OCI-LY7 (cell line): ENCODE measurements around the gene CDK14. TPM values are rescaled to one million over a fixed set of nuclear protein-coding genes. Genes with fewer than 3 reads are reported as not detected.

Source experiments
- BruUV-seq: library from RNA; stranded (reverse); fragments of 400-500 nt; replicated peaks from 2 replicates; lab custom pipeline; 2021; lab: Mats Ljungman, UMichigan
- CTCF ChIA-PET: fragments of 300-600 bp; sonication (Branson Sonifier 250); formaldehyde crosslinking; loops from one replicate; lab custom pipeline; 2022; ENCODE audit warnings: antibody characterized with exemption; ENCODE audit not compliant: unreplicated experiment; lab: Charles Lee
- POLR2A ChIA-PET: fragments of 300-600 bp; sonication (Branson Sonifier 250); formaldehyde crosslinking; loops from one replicate; lab custom pipeline; 2022; ENCODE audit warnings: antibody characterized with exemption; lab: Charles Lee
- DNase-seq: peaks from one replicate; pipeline ENCODE4 v3.0.0-alpha.2; 2015; ENCODE audit warnings: low spot score
- H2AFZ ChIP-seq: fragments of 200-600 bp; sonication (generic), shearing (Covaris generic); 2 replicates; pipeline ENCODE4 v1.6.1; 2014; ENCODE audit warnings: mild to moderate bottlenecking, antibody characterized with exemption, low read length, moderate library complexity
- H3K27ac ChIP-seq: fragments of 200-600 bp; sonication (generic); 2 replicates; pipeline ENCODE4 v1.5.1; 2014; ENCODE audit warnings: mixed run types, low read depth, mild to moderate bottlenecking, moderate library complexity, low read length, inconsistent platforms; ENCODE audit not compliant: poor library complexity, severe bottlenecking
- H3K36me3 ChIP-seq: fragments of 200-600 bp; sonication (generic); 2 replicates; pipeline ENCODE4 v1.6.1; 2014; ENCODE audit warnings: mild to moderate bottlenecking, antibody characterized with exemption, low read length, moderate library complexity, mixed read lengths; ENCODE audit not compliant: insufficient read depth
- H3K4me1 ChIP-seq: fragments of 200-600 bp; sonication (generic); 2 replicates; pipeline ENCODE4 v1.5.1; 2014; ENCODE audit warnings: mild to moderate bottlenecking, low read length; ENCODE audit not compliant: insufficient read depth, poor library complexity, severe bottlenecking
- H3K4me2 ChIP-seq: fragments of 200-600 bp; sonication (generic); 2 replicates; pipeline ENCODE4 v1.6.1; 2014; ENCODE audit warnings: mild to moderate bottlenecking, low read length
- H3K4me3 ChIP-seq: fragments of 200-600 bp; sonication (generic); 2 replicates; pipeline ENCODE4 v1.5.1; 2014; ENCODE audit warnings: mild to moderate bottlenecking, low read depth, low read length; ENCODE audit not compliant: poor library complexity, severe bottlenecking
- H3K79me2 ChIP-seq: fragments of 200-600 bp; sonication (generic); 2 replicates; pipeline ENCODE4 v1.6.1; 2016; ENCODE audit warnings: low read depth, mild to moderate bottlenecking, low read length, moderate library complexity, mixed read lengths; ENCODE audit not compliant: insufficient read depth
- H3K9me2 ChIP-seq: fragments of 200-600 bp; sonication (generic); 2 replicates; pipeline ENCODE4 v1.6.1; 2016; ENCODE audit warnings: mild to moderate bottlenecking, low read length, mixed read lengths; ENCODE audit not compliant: insufficient read depth
- H3K9me3 ChIP-seq: fragments of 200-600 bp; sonication (generic); 2 replicates; pipeline ENCODE4 v1.6.1; 2014; ENCODE audit warnings: mild to moderate bottlenecking, mixed run types, low read length, mixed read lengths
- H4K20me1 ChIP-seq: fragments of 200-600 bp; sonication (generic); 2 replicates; pipeline ENCODE4 v1.6.1; 2014; ENCODE audit warnings: mild to moderate bottlenecking, antibody characterized with exemption, low read length, moderate library complexity, mixed read lengths; ENCODE audit not compliant: insufficient read depth
- EZH2phosphoT487 ChIP-seq: fragments of 200-600 bp; sonication (generic); IDR thresholded peaks from 2 replicates; pipeline ENCODE4 v1.6.1; 2018; ENCODE audit warnings: low read depth, borderline replicate concordance, mild to moderate bottlenecking, mixed run types, antibody characterized with exemption, low read length, moderate library complexity, mixed read lengths
- intact Hi-C: fragments of 100-400 bp; cut with micrococcal nuclease; formaldehyde crosslinking; loops from one replicate; pipeline ENCODE4 v1.10.0; 2022; ENCODE audit not compliant: unreplicated experiment
- total RNA-seq, 2 experiments: library from RNA; depleted of rRNA in 1 of 2; stranded (reverse); fragments of >200 nt in 1 of 2; shearing (Covaris generic) in 1 of 2; gene quantifications; 2 replicates each; pipeline ENCODE4 v1.2.3, GENCODE V29; 2014 to 2022
- TF ChIP-seq, protein P1 (sequence below): fragments of 200-600 bp; sonication (generic); conservative IDR thresholded peaks from 2 replicates; pipeline ENCODE4 v1.5.1; 2014; ENCODE audit warnings: mild to moderate bottlenecking, antibody characterized with exemption, low read length, moderate library complexity, mixed read lengths

Gene CDK14
- total RNA-seq, 2 experiments from 2014 or later: 90.7 to 111 TPM

DNA sequence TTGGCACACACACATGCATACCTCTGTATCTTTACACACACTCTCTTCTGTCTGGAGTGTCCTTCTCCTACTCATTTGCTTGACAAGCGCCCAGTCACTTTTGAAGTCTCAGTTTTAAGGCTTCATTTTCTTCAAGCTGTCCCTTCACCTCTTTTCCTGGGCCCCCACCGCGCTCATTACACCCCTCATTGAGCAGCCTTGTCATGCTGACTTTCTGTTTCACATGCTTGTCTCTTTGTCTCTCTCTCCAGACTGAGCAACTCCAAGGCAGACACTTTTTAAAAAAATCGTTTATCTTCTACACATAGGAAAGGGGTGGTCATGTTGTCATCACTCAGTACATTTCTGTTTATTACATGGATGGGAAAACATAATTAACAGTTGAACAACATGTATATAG lies 442.9 kb downstream of the CDK14 start:
- BruUV-seq: no TSS peak
- intact Hi-C loops: no loop called here
- Histone ChIP-seq H2AFZ (no peak overlapping the region), H3K36me3 (0 out of 2 replicates have a peak, but pooled peaks cover 3% of the 10 kb centered on the region), H3K79me2 (no peaks in the 10 kb centered on the region; the same call in 1 of the 2 replicates), H3K4me2 (no peak overlapping the region), H4K20me1 (no peaks in the 10 kb centered on the region), H3K9me3 (no peaks in the 10 kb centered on the region), H3K27ac (no peak overlapping the region), H3K9me2 (no peaks in the 10 kb centered on the region), H3K4me3 (no peak overlapping the region), H3K4me1 (no peaks in the 10 kb centered on the region)
- no peak for DNase-seq
- TF ChIP-seq EZH2phosphoT487: no peak
- TF ChIP-seq, protein P1, sequence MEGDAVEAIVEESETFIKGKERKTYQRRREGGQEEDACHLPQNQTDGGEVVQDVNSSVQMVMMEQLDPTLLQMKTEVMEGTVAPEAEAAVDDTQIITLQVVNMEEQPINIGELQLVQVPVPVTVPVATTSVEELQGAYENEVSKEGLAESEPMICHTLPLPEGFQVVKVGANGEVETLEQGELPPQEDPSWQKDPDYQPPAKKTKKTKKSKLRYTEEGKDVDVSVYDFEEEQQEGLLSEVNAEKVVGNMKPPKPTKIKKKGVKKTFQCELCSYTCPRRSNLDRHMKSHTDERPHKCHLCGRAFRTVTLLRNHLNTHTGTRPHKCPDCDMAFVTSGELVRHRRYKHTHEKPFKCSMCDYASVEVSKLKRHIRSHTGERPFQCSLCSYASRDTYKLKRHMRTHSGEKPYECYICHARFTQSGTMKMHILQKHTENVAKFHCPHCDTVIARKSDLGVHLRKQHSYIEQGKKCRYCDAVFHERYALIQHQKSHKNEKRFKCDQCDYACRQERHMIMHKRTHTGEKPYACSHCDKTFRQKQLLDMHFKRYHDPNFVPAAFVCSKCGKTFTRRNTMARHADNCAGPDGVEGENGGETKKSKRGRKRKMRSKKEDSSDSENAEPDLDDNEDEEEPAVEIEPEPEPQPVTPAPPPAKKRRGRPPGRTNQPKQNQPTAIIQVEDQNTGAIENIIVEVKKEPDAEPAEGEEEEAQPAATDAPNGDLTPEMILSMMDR: no peak
- POLR2A ChIA-PET: no interaction called here
- CTCF ChIA-PET: no interaction called here

DNA sequence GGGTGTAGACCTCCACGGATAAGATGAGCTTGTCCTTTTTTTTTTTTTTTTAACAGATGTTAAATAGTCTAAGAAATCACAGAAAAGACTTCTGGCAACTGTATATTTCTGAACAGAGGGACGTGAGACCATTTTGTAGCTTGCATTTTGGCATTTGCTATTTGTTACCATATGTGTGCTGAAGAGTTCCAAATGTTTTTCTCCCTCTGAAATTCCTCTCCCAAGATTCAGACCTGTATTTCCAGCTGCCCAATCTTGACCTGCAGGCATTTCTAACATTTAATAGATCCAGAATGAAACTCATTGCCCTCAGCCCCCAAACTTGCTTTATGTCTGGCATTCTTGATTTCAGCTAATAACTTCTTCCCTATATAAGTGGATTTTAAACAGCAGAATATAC lies 445.0 kb downstream of the CDK14 start:
- DNase-seq: no peak
- no peak overlapping the region for H3K4me2 ChIP-seq
- TF ChIP-seq, protein P1: no peak
- TF ChIP-seq EZH2phosphoT487: no peak
- H3K9me2 ChIP-seq: no peaks in the 10 kb centered on the region
- ChIA-PET POLR2A (interaction anchor here (0.6 to 1.0 kb wide), 4 partner anchors 19 to 437 kb away, joined by 3 to 5 read pairs (median 4); no protein-coding TSS in a partner anchor), CTCF (no interaction called here)
- no peaks in the 10 kb centered on the region for H3K4me1 ChIP-seq
- H3K36me3 ChIP-seq: 0 out of 2 replicates have a peak, but pooled peaks cover 3% of the 10 kb centered on the region
- no peaks in the 10 kb centered on the region for H4K20me1 ChIP-seq
- intact Hi-C loops: no loop called here
- H3K27ac ChIP-seq: no peak overlapping the region
- H3K79me2 ChIP-seq: no peaks in the 10 kb centered on the region; the same call in 1 of the 2 replicates
- BruUV-seq: no TSS peak
- H3K4me3 ChIP-seq: no peak overlapping the region
- no peak overlapping the region for H2AFZ ChIP-seq
- no peaks in the 10 kb centered on the region for H3K9me3 ChIP-seq

DNA sequence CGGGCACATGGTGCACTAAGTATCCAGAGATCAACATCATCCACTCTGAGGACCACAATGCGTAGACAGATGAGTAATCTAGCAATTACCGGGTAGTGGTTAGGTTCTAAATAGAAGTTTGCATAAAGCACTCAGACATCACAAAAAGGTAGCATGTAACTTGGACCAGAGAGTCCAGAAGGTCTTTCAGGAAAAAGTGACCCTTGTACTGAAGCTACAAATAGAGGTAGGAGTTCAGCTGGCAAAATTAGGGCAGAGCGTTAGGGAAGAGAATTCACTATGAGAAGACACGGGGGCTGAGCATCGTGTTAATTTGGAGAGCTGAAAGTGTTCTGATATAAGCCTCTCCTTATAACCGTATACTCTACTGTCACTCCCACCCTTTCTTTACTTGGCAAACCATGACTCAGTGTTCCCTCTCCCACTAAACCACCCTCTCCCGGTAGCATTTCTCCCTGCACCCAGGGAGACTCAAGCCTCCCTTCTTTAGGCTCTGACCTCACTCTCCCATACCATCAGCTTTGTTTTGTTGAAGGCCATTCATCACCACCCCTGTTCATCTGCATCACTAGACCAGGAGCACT lies 445.9 kb downstream of the CDK14 start:
- Histone ChIP-seq H3K9me2 (no peaks in the 10 kb centered on the region), H4K20me1 (no peaks in the 10 kb centered on the region), H3K9me3 (no peaks in the 10 kb centered on the region), H3K27ac (no peak overlapping the region), H3K4me2 (no peak overlapping the region), H3K36me3 (peaks cover 6% of the 10 kb centered on the region; the same call in 1 of the 2 replicates), H3K4me3 (no peak overlapping the region), H2AFZ (no peak overlapping the region), H3K4me1 (no peaks in the 10 kb centered on the region), H3K79me2 (no peaks in the 10 kb centered on the region; the same call in 1 of the 2 replicates)
- TF ChIP-seq, protein P1: no peak
- no peak for TF ChIP-seq EZH2phosphoT487
- DNase-seq: no peak
- ChIA-PET CTCF (no interaction called here), POLR2A (interaction anchor here (0.6 kb wide), 1 partner anchor 192 kb away, joined by 3 read pairs; no protein-coding TSS in a partner anchor)
- intact Hi-C loops: no loop called here
- BruUV-seq: no TSS peak
